ENCODE data around the gene KSR2. TPM values are rescaled to one million over a fixed set of nuclear protein-coding genes. Genes with fewer than 3 reads are reported as not detected.

The KSR2 gene
- total RNA-seq, 2 experiments from 2014 or later, result not detected

- Mint-ChIP-seq H3K4me1 (no peaks in the 10 kb centered on the region), H3K9me3 (peaks cover 2% of the 10 kb centered on the region), H3K36me3 (no peaks in the 10 kb centered on the region), H3K4me3 (no peak overlapping the region), H3K27me3 (peaks cover 4% of the 10 kb centered on the region), H3K27ac (no peak overlapping the region)
- no peak for DNase-seq
Measured at GRCh38 chr12:117412465-117413188, 556.2 kb downstream of the KSR2 start.

- H3K4me3 Mint-ChIP-seq, result no peak overlapping the region
- no peaks in the 10 kb centered on the region for H3K4me1 Mint-ChIP-seq
- H3K27me3 Mint-ChIP-seq, result no peaks in the 10 kb centered on the region
- H3K36me3 Mint-ChIP-seq, result no peaks in the 10 kb centered on the region
- H3K27ac Mint-ChIP-seq, result no peak overlapping the region
- no peaks in the 10 kb centered on the region for H3K9me3 Mint-ChIP-seq
- DNase-seq, result no peak
Measured at GRCh38 chr12:117409286-117409685, 559.5 kb downstream of the KSR2 start.

- Mint-ChIP-seq H3K36me3 (no peaks in the 10 kb centered on the region), H3K4me1 (no peaks in the 10 kb centered on the region), H3K27me3 (no peaks in the 10 kb centered on the region), H3K4me3 (no peak overlapping the region), H3K27ac (no peak overlapping the region), H3K9me3 (no peaks in the 10 kb centered on the region)
- no peak for DNase-seq
Measured at GRCh38 chr12:117408161-117408791, 560.5 kb downstream of the KSR2 start.

- no peaks in the 10 kb centered on the region for H3K36me3 Mint-ChIP-seq
- H3K9me3 Mint-ChIP-seq, result no peaks in the 10 kb centered on the region
- no peak overlapping the region for H3K4me3 Mint-ChIP-seq
- no peaks in the 10 kb centered on the region for H3K27me3 Mint-ChIP-seq
- H3K4me1 Mint-ChIP-seq, result no peaks in the 10 kb centered on the region
- DNase-seq, result no peak
- H3K27ac Mint-ChIP-seq, result no peak overlapping the region
Measured at GRCh38 chr12:117404940-117405339, 563.9 kb downstream of the KSR2 start.

- H3K9me3 Mint-ChIP-seq, result peaks cover 1% of the 10 kb centered on the region
- no peak for DNase-seq
- no peaks in the 10 kb centered on the region for H3K36me3 Mint-ChIP-seq
- no peak overlapping the region for H3K27ac Mint-ChIP-seq
- no peaks in the 10 kb centered on the region for H3K27me3 Mint-ChIP-seq
- no peak overlapping the region for H3K4me3 Mint-ChIP-seq
- H3K4me1 Mint-ChIP-seq, result no peaks in the 10 kb centered on the region
Measured at GRCh38 chr12:117404203-117404853, 564.5 kb downstream of the KSR2 start.

- H3K27ac Mint-ChIP-seq, result no peak overlapping the region
- H3K4me3 Mint-ChIP-seq, result no peak overlapping the region
- H3K36me3 Mint-ChIP-seq, result no peaks in the 10 kb centered on the region
- peaks cover 1% of the 10 kb centered on the region for H3K9me3 Mint-ChIP-seq
- H3K27me3 Mint-ChIP-seq, result no peaks in the 10 kb centered on the region
- no peak for DNase-seq
- no peaks in the 10 kb centered on the region for H3K4me1 Mint-ChIP-seq
Measured at GRCh38 chr12:117403586-117404139, 565.1 kb downstream of the KSR2 start.

Other genes starting within 250 kb of the KSR2 start
- gene RFC5, start 47.7 kb upstream of the KSR2 start, total RNA-seq, result 10 to 100 TPM; 71.7 to 72.5 TPM
- gene WSB2, start 92.2 kb upstream of the KSR2 start, total RNA-seq, result 10 to 100 TPM; 37.7 to 41.6 TPM
- gene VSIG10, start 135.0 kb upstream of the KSR2 start, total RNA-seq, result 1 to 10 TPM; 5.9 TPM
- 100 to 1,000 TPM; 147 to 149 TPM for gene PEBP1, start 167.1 kb upstream of the KSR2 start, total RNA-seq

All from activated naive CD8-positive, alpha-beta T cell treated with anti-CD3 and anti-CD28 coated beads for 36 hours (primary cell).